Colon (tissue), 2 donors: Measurements from ENCODE around the gene BFSP1.
A peak's percentile ranks its signal among the peaks of the same experiment; 100 is the strongest.

Experiments
- FAIRE-seq: peaks from 2 replicates; lab custom pipeline; 2012; peaks lifted over from hg19 to GRCh38; lab: Jason Lieb, UNC
- donor health status: control.
- donor health status: control.

BFSP1 gene

DNA sequence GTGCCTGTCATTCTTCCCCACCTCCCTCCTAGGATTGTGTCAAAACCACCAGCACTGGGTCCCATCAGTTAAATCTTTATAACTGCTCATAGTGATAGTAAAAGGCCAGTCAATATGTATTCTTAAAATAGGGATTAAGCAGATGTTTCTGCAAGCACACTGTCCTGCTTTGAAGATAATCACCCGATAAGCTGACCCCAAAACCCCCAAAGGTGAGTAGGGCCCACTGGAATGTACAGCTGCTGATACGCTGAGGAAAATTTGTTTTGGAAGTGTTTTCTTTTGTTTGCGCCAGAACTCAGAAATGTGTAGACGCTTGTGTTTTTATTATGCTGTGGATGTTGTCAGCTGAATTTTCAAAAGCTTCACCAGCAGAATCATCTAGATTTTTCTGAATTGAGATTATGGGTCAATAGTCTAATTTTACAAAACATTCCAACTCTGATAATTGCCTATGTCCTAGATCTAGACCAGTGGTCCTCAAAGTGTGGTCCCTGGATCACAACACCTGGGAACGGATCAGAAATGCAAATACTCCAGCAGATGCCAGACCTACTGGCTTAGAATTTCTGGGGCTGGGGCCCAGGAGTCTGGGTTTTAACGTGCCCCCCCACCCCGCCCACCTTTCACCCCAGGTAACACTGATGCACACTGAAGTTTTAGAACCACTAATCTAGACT, 11.4 kb downstream of the BFSP1 start:
- FAIRE-seq, result no peak

DNA sequence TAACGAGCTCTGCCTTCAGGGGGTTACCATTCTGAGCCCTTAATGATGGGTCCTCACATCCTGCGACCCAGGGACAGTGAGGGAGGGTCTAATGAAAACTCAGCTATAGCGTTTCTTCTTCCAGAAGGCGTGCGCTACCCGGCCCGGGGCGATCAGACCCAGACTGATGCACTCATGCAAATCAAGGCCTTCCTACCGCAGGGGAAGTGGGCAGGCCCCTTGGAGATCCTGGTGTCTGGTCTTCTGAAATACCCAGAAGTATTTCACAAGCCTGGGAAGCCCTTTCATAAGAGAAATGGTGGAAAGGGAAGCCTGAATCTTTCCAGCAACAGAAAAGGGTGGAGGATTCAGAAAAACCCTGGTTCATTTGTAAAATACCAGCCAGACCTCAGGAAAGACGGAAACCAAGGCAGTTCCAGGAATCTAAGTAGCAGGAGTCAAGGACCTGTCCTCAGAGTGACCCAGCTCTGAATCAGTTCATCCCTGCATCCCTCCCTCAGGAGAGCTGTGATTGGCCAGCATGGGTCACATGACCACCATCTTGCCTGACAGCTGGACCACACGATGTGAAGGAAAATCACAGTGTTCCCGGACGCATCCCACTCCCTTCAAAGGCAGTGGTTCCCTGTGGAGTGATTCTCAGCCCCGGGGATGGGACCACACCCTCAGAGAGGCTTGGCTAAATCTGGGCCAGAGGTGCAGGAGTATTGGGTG, 12.7 kb downstream of the BFSP1 start:
- FAIRE-seq, result no peak

DNA sequence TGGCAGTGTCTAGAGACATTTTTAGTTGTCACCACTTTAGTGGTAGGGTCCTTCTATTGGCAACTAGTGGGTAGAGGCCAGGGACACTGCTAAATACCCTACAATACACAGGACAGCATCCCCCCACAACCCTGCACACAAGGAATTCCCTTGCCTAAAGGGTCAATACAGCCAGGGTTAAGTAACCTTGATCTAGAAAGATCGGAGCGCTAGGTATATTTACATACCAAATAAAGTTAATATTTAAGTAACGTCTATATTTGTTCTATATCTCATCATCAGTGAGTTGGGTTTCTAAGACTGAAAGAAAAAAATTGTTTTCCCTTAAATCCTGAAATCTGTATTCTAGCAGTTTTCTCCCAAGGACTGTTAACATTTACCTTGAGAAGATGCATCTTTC, 16.1 kb downstream of the BFSP1 start:
- FAIRE-seq, result no peak

DNA sequence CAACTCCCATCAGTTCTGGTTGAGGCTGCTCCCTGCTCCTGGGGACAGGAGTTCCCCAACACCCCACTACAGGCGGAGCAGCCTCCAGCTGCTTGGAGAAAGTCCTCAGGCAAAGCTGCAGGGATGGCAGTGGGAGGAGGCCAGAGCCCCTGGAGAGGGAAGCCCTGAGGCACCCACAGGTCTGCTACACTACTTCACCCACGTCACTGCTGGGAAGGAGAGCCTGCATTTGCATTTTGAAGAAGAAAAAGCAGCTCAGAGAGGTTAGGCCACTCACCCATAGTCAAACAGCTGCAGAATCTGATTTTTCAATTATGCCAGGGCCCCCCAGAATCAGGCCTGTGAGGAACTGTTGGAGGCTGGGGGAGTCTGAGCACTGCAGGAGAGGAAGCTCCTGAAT, 17.2 kb downstream of the BFSP1 start:
- FAIRE-seq, result no peak

DNA sequence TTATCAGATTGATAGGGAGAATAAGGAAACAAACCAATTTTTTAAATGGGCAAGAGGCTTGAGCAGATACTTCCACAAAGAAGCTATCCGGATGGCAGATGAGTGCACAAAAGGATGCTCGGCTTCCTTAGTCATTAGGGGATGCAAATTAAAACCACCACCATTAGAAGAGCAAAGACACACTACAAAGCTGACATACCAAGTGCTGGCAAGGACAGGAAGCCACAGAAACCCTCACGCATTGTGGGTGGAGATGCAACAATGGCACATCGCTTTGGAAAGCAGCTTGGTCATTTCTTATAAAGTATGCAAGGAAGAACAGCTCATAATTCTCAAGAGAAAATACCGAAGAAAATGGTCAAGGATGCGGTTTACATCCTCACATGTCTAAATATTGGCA, 19.8 kb downstream of the BFSP1 start:
- FAIRE-seq, result no peak

DNA sequence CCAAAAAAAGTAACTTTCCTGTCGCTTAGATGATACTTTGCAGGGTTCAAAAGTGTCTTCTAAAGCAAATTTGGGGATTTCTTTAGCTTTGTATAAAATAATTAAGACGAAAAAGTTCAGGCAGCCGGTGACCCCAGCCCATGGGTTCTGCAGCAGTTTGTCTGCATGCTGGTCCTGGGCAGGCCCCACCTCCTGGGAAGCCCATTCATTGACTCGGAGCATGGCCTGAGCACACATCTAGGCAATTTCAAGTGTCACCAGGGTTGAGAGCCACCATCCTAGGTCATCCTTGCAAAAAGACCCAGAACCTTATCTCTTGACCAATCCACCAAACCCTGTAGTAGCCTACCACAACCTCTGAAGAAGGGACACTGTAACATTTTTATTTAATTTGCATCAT, 20.6 kb downstream of the BFSP1 start:
- no peak for FAIRE-seq

DNA sequence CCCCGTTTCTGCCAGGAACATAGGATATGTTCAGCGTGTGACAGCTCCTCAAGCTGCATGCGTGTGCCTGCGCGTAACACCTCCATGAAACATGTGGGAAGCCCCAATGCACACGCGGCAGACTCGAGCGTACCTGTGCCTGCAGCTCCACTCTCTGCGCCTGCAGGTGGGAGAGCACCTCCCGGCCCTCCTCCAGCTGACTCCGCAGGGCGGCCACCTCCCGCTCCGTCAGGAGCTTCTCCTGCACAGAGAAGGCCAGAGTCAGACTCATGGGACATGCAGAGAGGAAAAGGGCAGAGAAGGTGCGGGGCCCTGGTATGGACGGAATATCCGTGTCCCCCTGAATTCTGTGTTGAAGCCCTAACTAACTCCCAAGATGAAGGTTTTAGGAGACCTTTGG, 22.4 kb downstream of the BFSP1 start:
- no peak for FAIRE-seq

DNA sequence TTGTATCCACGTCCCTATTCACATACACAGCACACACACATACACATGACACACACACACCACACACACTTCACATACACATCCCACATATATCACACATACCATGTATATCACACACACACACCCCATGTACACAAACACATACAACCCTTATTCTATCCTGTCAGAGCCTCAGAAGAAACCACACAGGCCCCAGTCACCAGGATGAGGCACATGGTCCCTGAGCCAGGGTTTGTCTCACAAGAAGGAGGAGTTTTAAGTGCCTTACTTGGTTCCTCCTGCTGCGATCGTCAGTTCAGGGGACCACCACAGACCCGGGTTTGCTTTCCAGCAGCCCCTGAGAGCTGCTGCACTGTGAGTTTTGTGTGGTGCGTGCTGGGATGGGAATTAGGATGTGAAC, 23.6 kb downstream of the BFSP1 start:
- no peak for FAIRE-seq

DNA sequence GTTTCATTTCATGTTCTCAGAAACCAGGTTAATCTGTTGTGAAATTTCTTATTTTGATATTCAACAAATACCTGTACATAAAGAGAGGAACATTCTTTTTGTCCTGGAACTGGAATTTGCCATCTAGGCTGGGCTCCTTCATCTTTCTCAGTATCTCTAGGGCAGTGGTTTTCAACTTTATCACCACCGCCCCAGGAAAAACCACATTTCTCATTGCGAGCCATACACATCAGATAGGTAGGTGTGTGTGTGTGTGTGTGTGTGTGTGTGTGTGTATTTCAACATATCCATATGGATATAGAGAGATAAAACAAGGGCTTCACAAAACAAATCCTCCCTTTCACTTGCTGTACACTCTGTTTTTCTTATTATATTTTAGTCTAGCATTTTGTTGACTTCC, 24.1 kb downstream of the BFSP1 start:
- no peak for FAIRE-seq

DNA sequence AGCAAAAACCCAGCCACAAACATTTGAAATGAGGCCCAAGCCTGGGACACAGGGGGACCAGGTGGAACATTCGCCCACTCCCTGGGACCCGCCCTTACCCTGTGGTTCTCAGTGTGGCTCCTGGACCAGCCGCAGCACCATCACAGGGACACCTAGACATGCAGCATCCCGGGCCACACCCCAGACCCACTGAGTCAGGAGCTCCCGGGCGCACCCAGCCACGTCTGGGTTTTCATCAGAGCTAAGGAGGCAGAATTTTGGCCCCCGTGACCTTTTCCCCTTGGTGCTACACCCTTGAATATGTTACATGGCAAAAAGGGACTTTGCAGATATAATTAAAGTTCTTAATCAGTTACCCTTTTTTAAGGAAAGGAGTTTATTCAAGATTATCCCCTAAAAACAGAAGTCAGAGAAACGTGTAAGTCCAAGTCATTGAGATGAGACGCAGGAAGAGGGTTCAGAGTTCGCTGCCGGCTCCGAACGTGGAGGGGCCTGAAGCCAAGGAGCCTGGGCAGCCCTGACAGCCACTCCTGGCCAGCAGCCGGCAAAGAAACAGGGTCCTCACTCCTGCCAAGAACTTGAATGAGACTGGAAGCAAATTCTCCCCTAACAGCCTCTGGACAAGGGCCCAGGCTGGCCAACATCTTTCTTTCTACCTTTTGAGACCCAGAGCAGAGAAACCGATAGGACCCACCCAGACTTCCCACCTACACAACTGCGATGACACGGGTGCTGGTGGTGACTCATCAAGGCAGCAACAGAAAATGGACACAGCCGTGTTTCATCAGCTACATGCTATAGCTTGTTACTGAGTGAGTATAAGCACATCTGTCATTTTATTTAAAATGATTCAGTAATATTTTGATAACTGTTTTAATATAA, 25.3 kb downstream of the BFSP1 start:
- no peak for FAIRE-seq

DNA sequence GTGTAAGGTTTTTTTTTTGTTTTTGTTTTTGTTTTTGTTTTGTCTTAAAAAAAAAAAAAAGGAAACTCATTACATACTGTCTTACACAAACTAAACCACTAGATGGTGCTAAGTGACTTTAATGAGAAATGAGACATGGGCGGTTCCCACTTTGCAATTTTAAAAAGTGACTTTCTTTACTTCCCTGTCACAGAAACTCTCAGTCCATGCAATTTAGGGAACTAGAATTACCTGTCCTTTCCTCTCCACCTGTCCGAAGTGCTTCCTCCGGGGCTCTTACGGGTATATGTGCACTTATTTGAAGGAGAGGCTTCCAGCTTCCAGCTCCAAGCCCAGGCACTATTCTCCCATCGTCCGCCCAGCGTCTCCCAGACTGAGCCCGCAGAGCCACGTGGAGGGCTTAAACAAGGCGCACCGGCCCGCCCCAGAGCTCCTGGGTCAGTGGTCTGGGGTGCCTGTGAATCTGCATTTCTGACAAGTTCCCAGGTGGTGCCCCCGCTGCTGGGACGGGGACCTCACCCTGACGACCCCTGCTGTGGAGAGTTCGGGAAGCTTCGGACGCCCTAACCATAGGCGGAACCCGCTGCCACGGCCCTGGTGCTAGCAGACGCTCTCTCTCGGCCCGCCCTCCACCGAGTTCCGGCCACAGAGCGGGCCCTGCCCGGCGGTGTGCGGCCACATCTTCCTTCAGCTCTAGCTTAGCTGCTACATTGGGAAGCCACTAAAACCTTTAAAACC, 26.1 kb downstream of the BFSP1 start:
- peak; percentile 64 for FAIRE-seq

DNA sequence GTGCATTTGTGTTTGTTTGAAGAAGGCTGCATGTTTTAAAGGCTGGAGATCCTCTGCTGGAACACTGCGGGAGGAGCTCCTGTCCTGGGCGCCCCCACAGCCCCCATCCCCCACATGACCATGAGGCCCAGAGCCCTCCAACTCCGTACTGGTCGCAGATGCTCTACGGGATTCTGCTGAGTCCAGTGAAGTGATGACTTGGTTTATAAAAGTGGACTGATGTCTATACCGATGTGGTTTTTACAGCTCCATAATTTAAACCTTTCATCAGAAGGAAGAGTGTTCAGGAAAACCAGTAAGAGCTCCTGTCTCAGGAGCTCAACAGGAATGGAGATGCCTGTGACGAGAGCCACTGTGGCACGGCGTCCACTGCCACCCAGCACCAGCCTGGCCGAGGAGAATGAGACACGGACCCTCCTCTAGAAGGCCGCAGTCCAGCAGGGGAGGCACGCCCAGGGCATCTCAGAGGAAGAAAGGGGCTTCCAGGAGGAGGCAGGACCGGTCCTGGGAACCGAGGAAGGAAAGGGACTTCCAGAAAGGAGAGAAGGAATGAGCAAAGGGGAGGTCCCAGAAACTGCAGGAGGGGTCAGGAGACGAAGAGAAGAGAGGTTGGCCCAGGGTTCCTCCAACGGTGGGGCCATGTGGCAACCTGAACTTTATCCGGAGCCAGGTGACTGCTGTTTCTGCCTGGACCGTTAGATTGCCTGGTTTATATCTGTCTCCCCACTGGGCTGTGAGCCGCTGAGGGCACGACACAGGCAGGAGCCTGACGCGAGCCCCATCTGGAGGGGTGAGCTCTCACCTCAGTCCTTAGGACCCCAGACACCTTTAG, 26.9 kb downstream of the BFSP1 start:
- FAIRE-seq, result no peak

DNA sequence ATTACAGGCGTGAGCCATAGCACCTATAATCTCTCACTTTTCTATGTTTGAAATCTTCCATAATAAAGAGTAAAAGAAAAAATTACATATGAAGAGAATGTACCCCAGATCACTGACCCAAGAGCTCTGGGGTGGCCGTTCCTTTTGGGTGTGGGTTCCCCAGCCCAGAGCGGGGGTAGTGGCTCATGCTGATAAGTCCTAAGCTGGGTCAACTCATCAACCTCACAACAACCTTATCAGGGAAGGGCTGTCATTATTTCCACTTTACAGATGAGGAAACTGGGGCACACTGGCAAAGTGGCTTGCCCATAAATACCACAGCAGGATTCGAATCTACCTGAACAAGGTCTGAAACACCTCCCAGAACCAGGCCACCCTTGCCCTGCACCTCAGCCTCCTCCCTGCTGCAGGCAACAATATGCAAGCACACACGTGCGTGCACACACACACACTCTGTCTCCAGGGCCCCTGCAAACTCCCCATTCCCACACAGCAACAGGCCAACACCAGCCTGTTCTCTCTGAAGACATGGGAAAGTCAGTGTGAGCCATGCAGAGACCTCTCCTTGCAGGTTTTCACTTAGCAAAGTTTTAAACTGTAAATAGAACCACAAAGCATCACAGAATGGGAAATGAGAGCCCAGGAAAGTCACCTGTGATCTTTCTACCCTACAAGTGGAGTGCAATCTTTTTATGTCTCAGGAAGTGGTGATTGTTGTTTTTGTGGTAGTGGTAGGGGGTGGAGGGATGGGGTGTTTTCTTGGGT, 27.7 kb downstream of the BFSP1 start:
- no peak for FAIRE-seq

DNA sequence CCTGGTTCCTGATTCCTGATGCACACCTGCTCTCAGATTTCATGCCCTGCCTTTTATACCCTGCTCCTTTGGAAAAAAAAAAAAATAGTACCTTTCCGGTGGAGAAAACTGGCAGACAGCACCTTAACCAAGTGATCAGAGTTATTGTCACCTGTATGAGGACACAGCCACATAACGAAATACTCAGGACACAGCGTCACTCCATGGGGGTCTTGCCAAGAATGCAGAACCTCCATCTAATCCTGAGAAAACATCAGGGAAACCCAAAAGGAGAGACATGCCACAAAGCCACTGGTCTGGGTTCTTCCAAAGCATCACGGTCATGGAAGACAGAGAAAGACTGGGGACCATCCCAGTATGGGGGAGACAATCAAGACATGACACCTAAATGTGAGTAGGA, 29.1 kb downstream of the BFSP1 start:
- no peak for FAIRE-seq

DNA sequence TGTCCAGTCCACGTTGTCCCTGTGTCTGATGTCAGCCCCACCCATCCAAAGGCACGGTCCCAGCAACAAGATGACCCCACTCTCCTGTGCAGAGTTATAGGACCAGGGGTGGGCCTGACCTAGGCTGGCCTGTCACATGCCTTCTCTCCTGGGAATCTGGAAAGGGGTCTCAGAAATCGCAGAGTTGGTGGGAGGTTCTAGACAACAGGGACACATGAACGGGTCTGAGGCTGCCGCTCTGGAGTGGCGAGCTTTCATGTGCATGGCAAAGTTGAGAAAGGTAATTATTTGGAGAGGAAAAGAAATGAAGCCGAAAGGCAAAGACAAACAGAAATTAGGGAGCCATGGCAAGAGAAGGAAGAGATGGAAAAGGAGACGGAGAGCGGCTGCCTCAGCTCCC, 29.5 kb downstream of the BFSP1 start:
- FAIRE-seq, result no peak

DNA sequence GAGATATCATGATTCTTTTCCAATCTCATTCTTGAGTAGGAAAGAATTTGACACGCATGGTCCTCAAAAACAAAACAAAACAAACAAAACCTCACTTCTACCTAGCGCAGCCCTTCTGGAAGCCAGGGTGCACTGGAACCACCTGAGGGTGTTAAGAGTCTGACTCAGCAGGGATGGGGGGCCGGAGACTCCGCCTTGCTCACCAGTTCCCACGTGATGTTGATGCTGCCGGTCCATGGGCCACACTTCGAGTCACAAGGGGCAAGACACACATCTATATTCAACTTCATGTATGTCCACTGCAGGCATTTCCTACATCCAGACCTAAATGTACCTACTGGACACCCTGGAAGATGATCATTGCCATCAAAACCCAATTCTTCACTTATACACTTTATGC, 30.4 kb downstream of the BFSP1 start:
- FAIRE-seq, result no peak

DNA sequence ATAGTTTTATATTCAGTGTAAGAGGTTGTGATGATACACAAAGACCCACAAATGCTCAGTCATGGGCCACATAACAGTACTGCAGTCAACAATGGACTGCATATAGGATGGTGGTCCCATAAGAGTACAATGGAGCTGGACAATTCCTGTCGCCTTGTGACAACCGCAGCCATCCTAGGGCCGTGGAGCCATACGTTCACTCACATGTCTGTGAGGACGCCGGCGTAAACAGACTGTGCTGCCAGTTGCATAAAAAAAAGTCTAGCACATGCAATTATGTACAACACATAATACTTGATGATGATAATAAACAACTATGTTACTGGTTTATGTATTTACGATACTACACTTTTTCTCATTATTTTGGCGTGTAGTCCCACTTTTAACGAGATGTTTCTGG, 30.9 kb downstream of the BFSP1 start:
- FAIRE-seq, result no peak

DNA sequence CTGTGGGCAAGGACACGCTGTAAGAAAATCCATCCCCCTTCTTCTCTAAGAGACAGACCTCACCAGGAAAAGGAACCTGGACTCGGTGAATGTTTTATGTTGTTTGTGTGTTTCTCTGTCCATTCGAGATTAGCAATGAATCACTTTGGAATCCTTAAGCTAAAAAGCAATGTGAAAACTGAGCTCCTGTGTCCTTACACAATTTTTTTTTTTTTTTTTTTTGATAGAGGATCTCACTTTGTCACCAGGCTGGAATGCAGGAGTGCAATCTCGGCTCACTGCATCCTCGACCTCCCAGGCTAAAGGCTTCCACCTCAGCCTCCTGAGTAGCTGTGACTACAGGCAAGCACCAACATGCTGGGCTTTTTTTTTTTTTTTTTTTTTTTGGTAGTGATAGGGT, 32.1 kb downstream of the BFSP1 start:
- FAIRE-seq, result no peak

DNA sequence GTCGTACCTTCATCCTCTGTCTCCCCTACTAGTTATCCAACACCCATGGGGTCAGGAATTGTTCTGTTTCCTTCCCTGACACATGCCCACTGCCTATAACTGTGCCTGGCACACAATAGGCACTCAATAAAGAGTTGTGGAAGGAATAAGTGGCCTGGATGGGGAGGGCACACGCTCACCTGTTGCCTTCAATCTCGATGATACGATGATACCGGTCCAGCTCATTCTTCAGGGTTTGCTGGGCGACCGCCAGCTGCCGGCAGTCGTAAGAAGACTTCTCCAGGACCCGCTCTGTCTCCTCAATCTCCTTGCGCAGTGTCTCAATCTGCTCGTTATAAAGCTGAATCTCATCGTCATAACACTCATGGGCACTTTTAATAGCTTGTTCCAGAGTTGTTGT, 32.5 kb downstream of the BFSP1 start:
- no peak for FAIRE-seq

DNA sequence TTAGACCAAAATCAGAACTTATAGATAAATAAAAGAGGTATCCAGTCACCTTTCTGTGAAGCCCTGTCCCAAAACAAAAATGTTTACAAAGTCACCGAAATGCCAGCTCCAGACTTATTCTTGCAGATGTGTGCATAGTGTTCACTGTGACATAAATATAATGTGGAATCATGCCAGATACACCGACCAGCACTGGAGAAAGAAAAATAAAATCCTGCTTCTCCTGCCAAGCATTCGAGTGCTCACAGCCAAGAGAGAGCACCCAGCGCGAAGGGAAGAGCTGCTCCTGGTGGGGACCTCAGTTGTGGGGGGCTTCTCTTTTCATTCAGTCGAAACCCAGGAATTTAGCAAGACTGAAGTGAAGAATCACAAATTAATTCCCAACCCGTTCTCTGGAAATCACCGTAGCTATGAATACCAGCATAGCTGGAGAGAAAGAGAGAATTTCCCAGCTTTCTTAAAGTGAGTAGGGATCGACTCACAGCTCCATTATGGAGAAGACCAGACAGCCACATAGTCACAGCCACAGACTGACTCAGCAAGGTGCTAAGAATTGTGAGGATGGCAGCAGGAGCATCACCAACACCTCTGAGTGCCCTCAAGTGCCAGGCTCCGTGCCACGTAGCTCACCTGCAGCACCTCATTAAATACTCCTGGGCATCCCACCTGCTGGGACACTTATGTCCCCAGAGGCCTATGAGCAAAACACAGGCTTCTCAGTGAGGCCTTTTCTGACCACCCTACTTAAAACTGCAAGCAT, 33.2 kb downstream of the BFSP1 start:
- no peak for FAIRE-seq
